Activated CD4-positive, alpha-beta T cell treated with anti-CD3 and anti-CD28 coated beads for 1 hour (primary cell): Measurements from ENCODE around the gene SBNO2.
"Not testable (repeated sequence)": the region's sequence is repeated elsewhere in the genome, so short reads cannot be mapped to it uniquely, and the experiment has no call there.

Experiments used
- DNase-seq: peaks from one replicate; pipeline ENCODE4 v3.0.0-alpha.2; 2020

Gene SBNO2

GRCh38 chr19:1115646-1116420 is 58.2 kb downstream of the SBNO2 start:
- no peak for DNase-seq

- not testable (repeated sequence) for DNase-seq
Observed at GRCh38 chr19:1114728-1115127, 59.3 kb downstream of the SBNO2 start.

GRCh38 chr19:1113986-1114483 is 60.0 kb downstream of the SBNO2 start:
- no peak for DNase-seq

GRCh38 chr19:1113030-1113985 is 60.8 kb downstream of the SBNO2 start:
- peak; percentile 68 for DNase-seq

GRCh38 chr19:1112268-1113029 is 61.6 kb downstream of the SBNO2 start:
- DNase-seq: no peak

GRCh38 chr19:1111641-1112267 is 62.3 kb downstream of the SBNO2 start:
- no peak for DNase-seq

GRCh38 chr19:1110809-1111640 is 63.0 kb downstream of the SBNO2 start:
- DNase-seq: no peak

GRCh38 chr19:1109697-1110671 is 64.1 kb downstream of the SBNO2 start:
- no peak for DNase-seq

- no peak for DNase-seq
Observed at GRCh38 chr19:1109032-1109551, 65.0 kb downstream of the SBNO2 start.

- no peak for DNase-seq
Observed at GRCh38 chr19:1108291-1109031, 65.6 kb downstream of the SBNO2 start.

GRCh38 chr19:1107661-1108261 is 66.3 kb downstream of the SBNO2 start:
- no peak for DNase-seq

- no peak for DNase-seq
Observed at GRCh38 chr19:1106841-1107660, 67.0 kb downstream of the SBNO2 start.

- DNase-seq: no peak
Observed at GRCh38 chr19:1105873-1106840, 67.9 kb downstream of the SBNO2 start.

GRCh38 chr19:1105008-1105872 is 68.8 kb downstream of the SBNO2 start:
- DNase-seq: no peak

- peak; percentile 57 for DNase-seq
Observed at GRCh38 chr19:1104311-1105007, 69.6 kb downstream of the SBNO2 start.
